Prostate gland (tissue), 2 donors: ENCODE measurements around the gene SLC44A4.

ENCODE experiments used
- POLR2A ChIP-seq: fragments of 450-650 bp; IDR thresholded peaks from one replicate; pipeline ENCODE4 v1.6.1; 2016; ENCODE audit warnings: antibody characterized with exemption, mild to moderate bottlenecking
- POLR2AphosphoS5 ChIP-seq: sonication (generic); formaldehyde crosslinking; IDR thresholded peaks from one replicate; pipeline ENCODE4 v1.6.1; 2017; ENCODE audit warnings: antibody characterized with exemption
- TF ChIP-seq, protein P1 (sequence below), 4 experiments: fragments of 200-600 bp in 2 of 4; fragments of 450-650 bp in 2 of 4; sonication (generic) in 2 of 4; IDR thresholded peaks; 1 replicate in 3 of 4; 2 replicates in 1 of 4; pipeline ENCODE4 v1.5.1; 2016 to 2019; ENCODE audit warnings: antibody characterized with exemption in 4 of 4, mild to moderate bottlenecking in 2 of 4, moderate library complexity in 2 of 4

DNA sequence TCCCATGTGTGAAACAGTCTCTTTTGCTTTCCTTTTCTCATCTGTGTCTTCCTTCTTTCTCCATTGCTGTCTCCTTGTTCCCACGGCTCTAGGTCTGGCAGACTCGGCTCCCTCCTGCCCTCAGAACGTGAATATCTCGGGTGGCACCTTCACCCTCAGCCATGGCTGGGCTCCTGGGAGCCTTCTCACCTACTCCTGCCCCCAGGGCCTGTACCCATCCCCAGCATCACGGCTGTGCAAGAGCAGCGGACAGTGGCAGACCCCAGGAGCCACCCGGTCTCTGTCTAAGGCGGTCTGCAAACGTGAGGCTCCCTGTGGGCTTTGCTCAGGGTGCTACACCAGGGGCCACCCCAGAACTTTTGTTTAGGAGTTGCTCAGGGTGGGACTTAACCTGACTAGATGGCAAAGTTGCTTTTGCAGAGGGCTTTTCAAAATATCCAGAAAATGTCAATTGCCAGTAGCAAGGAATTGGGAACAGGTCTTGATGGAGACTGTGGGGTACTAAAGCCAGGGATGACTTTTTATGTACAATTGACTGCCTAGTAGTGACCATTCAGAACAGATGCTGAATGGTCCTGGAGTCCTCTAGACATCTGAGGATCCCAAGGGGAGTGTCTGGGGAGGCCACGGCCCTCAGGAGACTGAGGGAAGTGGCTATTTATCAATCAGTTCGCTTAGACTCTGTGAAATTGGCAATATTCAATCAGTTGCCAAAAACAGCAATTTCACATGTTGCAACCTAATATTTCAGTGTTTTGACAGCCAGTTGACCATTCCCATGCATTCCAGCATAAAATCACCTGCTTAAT lies 49.3 kb upstream of the SLC44A4 start:
- TF ChIP-seq, protein P1, sequence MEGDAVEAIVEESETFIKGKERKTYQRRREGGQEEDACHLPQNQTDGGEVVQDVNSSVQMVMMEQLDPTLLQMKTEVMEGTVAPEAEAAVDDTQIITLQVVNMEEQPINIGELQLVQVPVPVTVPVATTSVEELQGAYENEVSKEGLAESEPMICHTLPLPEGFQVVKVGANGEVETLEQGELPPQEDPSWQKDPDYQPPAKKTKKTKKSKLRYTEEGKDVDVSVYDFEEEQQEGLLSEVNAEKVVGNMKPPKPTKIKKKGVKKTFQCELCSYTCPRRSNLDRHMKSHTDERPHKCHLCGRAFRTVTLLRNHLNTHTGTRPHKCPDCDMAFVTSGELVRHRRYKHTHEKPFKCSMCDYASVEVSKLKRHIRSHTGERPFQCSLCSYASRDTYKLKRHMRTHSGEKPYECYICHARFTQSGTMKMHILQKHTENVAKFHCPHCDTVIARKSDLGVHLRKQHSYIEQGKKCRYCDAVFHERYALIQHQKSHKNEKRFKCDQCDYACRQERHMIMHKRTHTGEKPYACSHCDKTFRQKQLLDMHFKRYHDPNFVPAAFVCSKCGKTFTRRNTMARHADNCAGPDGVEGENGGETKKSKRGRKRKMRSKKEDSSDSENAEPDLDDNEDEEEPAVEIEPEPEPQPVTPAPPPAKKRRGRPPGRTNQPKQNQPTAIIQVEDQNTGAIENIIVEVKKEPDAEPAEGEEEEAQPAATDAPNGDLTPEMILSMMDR (IDR thresholded peaks at IDR 0.05): no peak
- TF ChIP-seq POLR2AphosphoS5: no peak
- TF ChIP-seq POLR2A: no peak
